Camera-type eye (tissue), 1 donor: ENCODE results near the gene SMIM17. TPM values are rescaled to one million over a fixed set of nuclear protein-coding genes. Genes with fewer than 3 reads are reported as not detected.

Experiments
- total RNA-seq: library from RNA; depleted of rRNA; stranded (reverse); fragments of >200 nt; gene quantifications from one replicate; pipeline ENCODE4 v1.2.3, GENCODE V29; 2014

Gene SMIM17
- 7.1 TPM for total RNA-seq

GRCh38 chr19:56642711-56643459 lies at the start of gene SMIM17:
SMIM17 (plus strand) TSS chr19:56643159; CDS start chr19:56645668, 2,509 bp downstream.

GRCh38 chr19:56594783-56595547 lies 48.0 kb upstream of the SMIM17 start, which contains the start of gene ZNF71:
ZNF71 (plus strand) TSS chr19:56595302; CDS start chr19:56601559, 6,257 bp downstream.

GRCh38 chr19:56671613-56671994 lies 28.6 kb downstream of the SMIM17 start, which contains the start of gene ZNF835:
ZNF835 (minus strand) TSS chr19:56671757; CDS start chr19:56665198, 6,559 bp downstream.

Other genes with a start within 250 kb of the SMIM17 start
- 7.1 TPM for gene ZNF582, start 249.6 kb upstream of the SMIM17 start, total RNA-seq
- gene ZNF583, start 238.8 kb upstream of the SMIM17 start, total RNA-seq = 17.9 TPM
- 19.7 TPM for gene ZNF667, start 165.8 kb upstream of the SMIM17 start, total RNA-seq
- gene ZNF471, start 135.3 kb upstream of the SMIM17 start, total RNA-seq = 16.5 TPM
- gene ZFP28, start 104.2 kb upstream of the SMIM17 start, total RNA-seq = 26.6 TPM
- 10.2 TPM for gene ZNF470, start 75.7 kb upstream of the SMIM17 start, total RNA-seq
- 18.8 TPM for gene ZNF71, start 47.9 kb upstream of the SMIM17 start, total RNA-seq
- gene ZNF835, start 28.6 kb downstream of the SMIM17 start, total RNA-seq = 12.2 TPM
- 79.8 TPM for gene PEG3, start 197.6 kb downstream of the SMIM17 start, total RNA-seq
- gene ZIM2, start 197.6 kb downstream of the SMIM17 start, total RNA-seq = 4.6 TPM